H9 (cell line): Measurements from ENCODE around the gene EIF4E2. TPM values are rescaled to one million over a fixed set of nuclear protein-coding genes. Genes with fewer than 3 reads are reported as not detected.

ENCODE experiments used
- DNase-seq: peaks from one replicate; pipeline ENCODE4 v3.0.0-alpha.2; 2017
- H2AFZ ChIP-seq: one replicate; pipeline ENCODE4 v1.6.1; 2013; ENCODE audit warnings: mild to moderate bottlenecking, low read length, control low read depth, moderate library complexity
- H2AK5ac ChIP-seq: 2 replicates; pipeline ENCODE4 v1.6.1; 2013; ENCODE audit warnings: low read length, control low read depth, mixed read lengths; ENCODE audit not compliant: insufficient read length
- H2BK120ac ChIP-seq: one replicate; pipeline ENCODE4 v1.6.1; 2013; ENCODE audit warnings: low read depth, mild to moderate bottlenecking, low read length, control low read depth, inconsistent platforms; ENCODE audit not compliant: poor library complexity, severe bottlenecking
- H2BK12ac ChIP-seq: 2 replicates; pipeline ENCODE4 v1.6.1; 2013; ENCODE audit warnings: low read length, control low read depth, mixed read lengths, low read depth; ENCODE audit not compliant: insufficient read length
- H2BK15ac ChIP-seq: 2 replicates; pipeline ENCODE4 v1.6.1; 2013; ENCODE audit warnings: low read depth, low read length, control low read depth
- H2BK20ac ChIP-seq: one replicate; pipeline ENCODE4 v1.6.1; 2013; ENCODE audit warnings: low read depth, mild to moderate bottlenecking, low read length, control low read depth, inconsistent platforms; ENCODE audit not compliant: poor library complexity, severe bottlenecking
- H2BK5ac ChIP-seq: 2 replicates; pipeline ENCODE4 v1.6.1; 2013; ENCODE audit warnings: low read length, control low read depth, mixed read lengths; ENCODE audit not compliant: insufficient read length
- H3K14ac ChIP-seq: 2 replicates; pipeline ENCODE4 v1.6.1; 2013; ENCODE audit warnings: low read length, control low read depth; ENCODE audit not compliant: insufficient read depth
- H3K18ac ChIP-seq: 2 replicates; pipeline ENCODE4 v1.6.1; 2013; ENCODE audit warnings: low read depth, mild to moderate bottlenecking, mixed read lengths, low read length, control low read depth; ENCODE audit not compliant: insufficient read length
- H3K23ac ChIP-seq: 2 replicates; pipeline ENCODE4 v1.6.1; 2013; ENCODE audit warnings: low read length, control low read depth, mixed read lengths, low read depth; ENCODE audit not compliant: insufficient read length
- H3K23me2 ChIP-seq: 2 replicates; pipeline ENCODE4 v1.6.1; 2013; ENCODE audit warnings: low read depth, mild to moderate bottlenecking, mixed read lengths, low read length, control low read depth; ENCODE audit not compliant: insufficient read length, poor library complexity, severe bottlenecking
- H3K27ac ChIP-seq: 2 replicates; pipeline ENCODE4 v1.5.1; 2013; ENCODE audit warnings: low read length, control low read depth, mixed read lengths, low read depth; ENCODE audit not compliant: insufficient read length
- H3K27me3 ChIP-seq: 2 replicates; pipeline ENCODE4 v1.6.1; 2013; ENCODE audit warnings: low read length, control low read depth, inconsistent platforms; ENCODE audit not compliant: insufficient read depth
- H3K4ac ChIP-seq: 2 replicates; pipeline ENCODE4 v1.6.1; 2013; ENCODE audit warnings: low read depth, mild to moderate bottlenecking, control low read depth, inconsistent platforms, low read length, moderate library complexity
- H3K4me1 ChIP-seq: 2 replicates; pipeline ENCODE4 v1.6.1; 2013; ENCODE audit warnings: low read length, control low read depth, inconsistent platforms; ENCODE audit not compliant: insufficient read depth
- H3K4me2 ChIP-seq: 2 replicates; pipeline ENCODE4 v1.6.1; 2013; ENCODE audit warnings: low read length, control low read depth, mixed read lengths; ENCODE audit not compliant: insufficient read length, insufficient read depth
- H3K56ac ChIP-seq: 2 replicates; pipeline ENCODE4 v1.6.1; 2013; ENCODE audit warnings: low read depth, mild to moderate bottlenecking, mixed read lengths, low read length, control low read depth; ENCODE audit not compliant: insufficient read length
- H3K79me1 ChIP-seq: 2 replicates; pipeline ENCODE4 v1.6.1; 2013; ENCODE audit warnings: low read depth, mild to moderate bottlenecking, moderate library complexity, low read length, control low read depth, inconsistent platforms; ENCODE audit not compliant: insufficient read depth, poor library complexity, severe bottlenecking
- H3K79me2 ChIP-seq: 2 replicates; pipeline ENCODE4 v1.6.1; 2013; ENCODE audit warnings: low read length, control low read depth, inconsistent platforms; ENCODE audit not compliant: insufficient read depth
- H3K9ac ChIP-seq: 2 replicates; pipeline ENCODE4 v1.6.1; 2013; ENCODE audit warnings: low read length, control low read depth, mixed read lengths; ENCODE audit not compliant: insufficient read length; ENCODE audit errors: extremely low read depth
- H3K9me3 ChIP-seq: one replicate; pipeline ENCODE4 v1.6.1; 2013; ENCODE audit warnings: low read depth, low read length, inconsistent platforms; ENCODE audit not compliant: control insufficient read depth
- H3T11ph ChIP-seq: one replicate; pipeline ENCODE4 v1.6.1; 2013; ENCODE audit warnings: mild to moderate bottlenecking, low read length, control low read depth, inconsistent platforms
- H4K20me1 ChIP-seq: one replicate; pipeline ENCODE4 v1.6.1; 2013; ENCODE audit not compliant: control insufficient read depth, insufficient read length, insufficient read depth
- H4K5ac ChIP-seq: 2 replicates; pipeline ENCODE4 v1.6.1; 2013; ENCODE audit warnings: low read depth, mild to moderate bottlenecking, mixed read lengths, low read length, control low read depth; ENCODE audit not compliant: insufficient read length
- H4K8ac ChIP-seq: replicated peaks from 2 replicates; pipeline ENCODE4 v1.6.1; 2013; ENCODE audit warnings: low read length, control low read depth, mixed read lengths, low read depth; ENCODE audit not compliant: insufficient read length
- H4K91ac ChIP-seq: 2 replicates; pipeline ENCODE4 v1.6.1; 2013; ENCODE audit warnings: low read depth, mild to moderate bottlenecking, moderate library complexity, mixed read lengths, low read length, control low read depth; ENCODE audit not compliant: insufficient read length
- H3K27ac Mint-ChIP-seq, 3 experiments: 2 replicates in 2 of 3; 3 replicates in 1 of 3; pipeline ENCODE4 v1.8.0; 2020 to 2021; ENCODE audit warnings: mixed read lengths in 3 of 3, mild to moderate bottlenecking in 1 of 3, moderate library complexity in 1 of 3
- H3K27me3 Mint-ChIP-seq: 2 replicates; pipeline ENCODE4 v1.8.0; 2021; ENCODE audit warnings: low read depth, mild to moderate bottlenecking, moderate library complexity, mixed read lengths
- H3K36me3 Mint-ChIP-seq, 3 experiments: 2 replicates in 2 of 3; 3 replicates in 1 of 3; pipeline ENCODE4 v1.8.0; 2020 to 2021; ENCODE audit warnings: low read depth in 3 of 3, mixed read lengths in 3 of 3; ENCODE audit not compliant: insufficient read depth in 1 of 3
- H3K4me1 Mint-ChIP-seq, 2 experiments: 2 replicates each; pipeline ENCODE4 v1.8.0; 2020; ENCODE audit warnings: mixed read lengths in 2 of 2
- H3K4me3 Mint-ChIP-seq, 2 experiments: 2 replicates in 1 of 2; 3 replicates in 1 of 2; pipeline ENCODE4 v1.8.0; 2020 to 2021; ENCODE audit warnings: mild to moderate bottlenecking in 2 of 2, mixed read lengths in 2 of 2, moderate library complexity in 1 of 2
- H3K9me3 Mint-ChIP-seq, 2 experiments: 2 replicates in 1 of 2; 3 replicates in 1 of 2; pipeline ENCODE4 v1.8.0; 2020; ENCODE audit warnings: mild to moderate bottlenecking in 2 of 2, mixed read lengths in 2 of 2, moderate library complexity in 1 of 2
- WGBS: extraction: QIAGEN DNeasy Blood & Tissue Kit; methylation state at CpG from one replicate; pipeline ENCODE4 v1.1.7; 2013; ENCODE audit warnings: missing lambda C conversion rate, low lambda C conversion rate, mixed read lengths; ENCODE audit not compliant: insufficient read length; ENCODE audit errors: extremely low coverage; 5-methylcytosine and 5-hydroxymethylcytosine counted together
- total RNA-seq: library from RNA; stranded (reverse); gene quantifications from 2 replicates; pipeline ENCODE4 v1.2.1, GENCODE V29; 2021
- TF ChIP-seq, protein P1 (sequence below): fragments of 200-600 bp; sonication (generic); conservative IDR thresholded peaks from 3 replicates; pipeline ENCODE4 v1.8.0; 2021; ENCODE audit warnings: antibody characterized with exemption, mild to moderate bottlenecking

The EIF4E2 gene
- total RNA-seq, 1 experiment from 2014 or later = 109 TPM

DNA sequence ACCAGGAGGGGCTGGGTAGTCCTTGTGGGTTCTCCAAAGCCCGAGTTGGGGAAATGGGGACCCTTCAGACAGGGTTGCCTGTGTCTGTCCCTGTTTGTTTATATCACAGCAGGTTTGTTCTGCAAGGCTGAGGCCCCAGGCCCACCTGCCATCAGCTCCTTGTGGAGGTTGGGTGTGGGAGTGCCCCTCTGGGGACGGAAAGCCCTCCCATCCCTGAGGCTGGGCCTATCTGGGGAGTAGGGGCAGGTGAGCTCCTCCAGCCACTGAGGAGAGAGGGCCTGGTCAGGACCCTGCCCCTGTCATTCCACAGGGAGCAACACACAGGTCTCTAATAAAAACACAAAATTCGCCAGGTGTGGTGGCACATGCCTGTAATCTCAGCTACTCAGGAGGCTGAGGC lies 59.6 kb downstream of the EIF4E2 start:
- no peak overlapping the region for H2BK15ac ChIP-seq
- H3K9me3 ChIP-seq = no peaks in the 10 kb centered on the region
- no peak overlapping the region for H4K91ac ChIP-seq
- H2BK20ac ChIP-seq = no peak overlapping the region
- DNase-seq = no peak
- TF ChIP-seq, protein P1, sequence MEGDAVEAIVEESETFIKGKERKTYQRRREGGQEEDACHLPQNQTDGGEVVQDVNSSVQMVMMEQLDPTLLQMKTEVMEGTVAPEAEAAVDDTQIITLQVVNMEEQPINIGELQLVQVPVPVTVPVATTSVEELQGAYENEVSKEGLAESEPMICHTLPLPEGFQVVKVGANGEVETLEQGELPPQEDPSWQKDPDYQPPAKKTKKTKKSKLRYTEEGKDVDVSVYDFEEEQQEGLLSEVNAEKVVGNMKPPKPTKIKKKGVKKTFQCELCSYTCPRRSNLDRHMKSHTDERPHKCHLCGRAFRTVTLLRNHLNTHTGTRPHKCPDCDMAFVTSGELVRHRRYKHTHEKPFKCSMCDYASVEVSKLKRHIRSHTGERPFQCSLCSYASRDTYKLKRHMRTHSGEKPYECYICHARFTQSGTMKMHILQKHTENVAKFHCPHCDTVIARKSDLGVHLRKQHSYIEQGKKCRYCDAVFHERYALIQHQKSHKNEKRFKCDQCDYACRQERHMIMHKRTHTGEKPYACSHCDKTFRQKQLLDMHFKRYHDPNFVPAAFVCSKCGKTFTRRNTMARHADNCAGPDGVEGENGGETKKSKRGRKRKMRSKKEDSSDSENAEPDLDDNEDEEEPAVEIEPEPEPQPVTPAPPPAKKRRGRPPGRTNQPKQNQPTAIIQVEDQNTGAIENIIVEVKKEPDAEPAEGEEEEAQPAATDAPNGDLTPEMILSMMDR = no peak
- H3K79me2 ChIP-seq = no peaks in the 10 kb centered on the region
- no CpG with 5 or more reads among the region's 3 CpGs for WGBS
- no peaks in the 10 kb centered on the region for H3K27me3 ChIP-seq
- H3K4ac ChIP-seq = no peak overlapping the region
- H4K8ac ChIP-seq = no peak overlapping the region
- Mint-ChIP-seq H3K27me3 (peaks cover 4% of the 10 kb centered on the region), H3K4me1 (no peaks in the 10 kb centered on the region; a peak in 1 of 4 replicates), H3K4me3 (no peak overlapping the region), H3K36me3 (no peaks in the 10 kb centered on the region), H3K9me3 (peaks cover 0 to 5% of the 10 kb centered on the region in 2 experiments; a peak in 3 of 5 replicates), H3K27ac (no peak overlapping the region)
- no peak overlapping the region for H4K5ac ChIP-seq
- no peaks in the 10 kb centered on the region for H4K20me1 ChIP-seq
- no peak overlapping the region for H3K9ac ChIP-seq
- H2AFZ ChIP-seq = no peak overlapping the region
- H3K79me1 ChIP-seq = no peaks in the 10 kb centered on the region
- no peak overlapping the region for H3K14ac ChIP-seq
- no peak overlapping the region for H3K4me2 ChIP-seq
- H3K23me2 ChIP-seq = peaks cover 3% of the 10 kb centered on the region
- no peak overlapping the region for H2BK5ac ChIP-seq
- H2BK12ac ChIP-seq = no peak overlapping the region
- H3K23ac ChIP-seq = no peak overlapping the region
- H3K18ac ChIP-seq = no peak overlapping the region
- no peak overlapping the region for H3K27ac ChIP-seq
- H2BK120ac ChIP-seq = no peak overlapping the region
- H3K4me1 ChIP-seq = no peaks in the 10 kb centered on the region
- H3T11ph ChIP-seq = no peak overlapping the region
- no peak overlapping the region for H3K56ac ChIP-seq
- H2AK5ac ChIP-seq = no peak overlapping the region
